HUES64 (cell line): Measurements from ENCODE around the gene ZNF215. TPM values are rescaled to one million over a fixed set of nuclear protein-coding genes. Genes with fewer than 3 reads are reported as not detected.
"Not testable (repeated sequence)": the region's sequence is repeated elsewhere in the genome, so short reads cannot be mapped to it uniquely, and the experiment has no call there.

Source experiments
- H3K27ac ChIP-seq: 2 replicates; pipeline ENCODE4 v1.7.0; 2013; ENCODE audit warnings: low read depth, low read length, inconsistent platforms
- H3K27me3 ChIP-seq: 2 replicates; pipeline ENCODE4 v1.6.1; 2013; ENCODE audit warnings: mild to moderate bottlenecking, low read length; ENCODE audit not compliant: insufficient read depth
- H3K36me3 ChIP-seq: 2 replicates; pipeline ENCODE4 v1.6.1; 2013; ENCODE audit warnings: mild to moderate bottlenecking, low read length; ENCODE audit not compliant: insufficient read depth
- H3K4me1 ChIP-seq: 2 replicates; pipeline ENCODE4 v1.6.1; 2013; ENCODE audit warnings: mild to moderate bottlenecking, low read length, moderate library complexity; ENCODE audit not compliant: insufficient read depth
- H3K4me3 ChIP-seq: 2 replicates; pipeline ENCODE4 v1.5.1; 2013; ENCODE audit warnings: mild to moderate bottlenecking, low read length, moderate library complexity
- H3K9ac ChIP-seq: 2 replicates; pipeline ENCODE4 v1.6.1; 2013; ENCODE audit warnings: mild to moderate bottlenecking, low read depth, low read length
- H3K9me3 ChIP-seq: 2 replicates; pipeline ENCODE4 v1.6.1; 2013; ENCODE audit warnings: low read depth, low read length; ENCODE audit not compliant: insufficient read depth
- WGBS: fragments of 150-250, 120-280 bp; methylation state at CpG from one replicate; pipeline ENCODE4 v1.1.7; 2013; ENCODE audit warnings: missing lambda C conversion rate; 5-methylcytosine and 5-hydroxymethylcytosine counted together
- polyA plus RNA-seq, 2 experiments: library from polyadenylated mRNA; stranded (reverse); fragments of 50-300 nt; gene quantifications; one replicate each; pipeline ENCODE4 v1.2.3, GENCODE V29; 2013

Gene ZNF215
- polyA plus RNA-seq (2013, experiment 1 of 2) = 7.1 TPM
- 8.6 TPM for polyA plus RNA-seq (2013, experiment 2 of 2)

- Histone ChIP-seq H3K36me3 (no peaks in the 10 kb centered on the region), H3K27me3 (peaks cover 12% of the 10 kb centered on the region; the same call in 1 of the 2 replicates), H3K9ac (peak within 1 kb of the TSS; percentile 84), H3K27ac (peak within 1 kb of the TSS; percentile 54; the same call in 1 of the 2 replicates), H3K4me1 (peaks cover 21% of the 10 kb centered on the region), H3K4me3 (peak within 1 kb of the TSS; percentile 78), H3K9me3 (no peaks in the 10 kb centered on the region)
- WGBS = 1% methylated on average over 61 of the region's 61 CpGs
These were observed at the start of gene ZNF215 for GRCh38 chr11:6926208-6927029. ZNF215 (plus strand) TSS chr11:6926426; CDS start chr11:6932273, 5,847 bp downstream.

- Histone ChIP-seq H3K36me3 (no peaks in the 10 kb centered on the region), H3K4me3 (no peak overlapping the region), H3K4me1 (no peaks in the 10 kb centered on the region), H3K9ac (no peak overlapping the region), H3K27ac (no peak overlapping the region), H3K27me3 (no peaks in the 10 kb centered on the region), H3K9me3 (no peaks in the 10 kb centered on the region)
- WGBS = 95% methylated on average over 3 of the region's 3 CpGs
These were observed 49.3 kb upstream of the ZNF215 start for GRCh38 chr11:6876914-6877313.

GRCh38 chr11:6882751-6883150, 43.5 kb upstream of the ZNF215 start:
- H3K36me3 ChIP-seq = no peaks in the 10 kb centered on the region
- H3K4me1 ChIP-seq = no peaks in the 10 kb centered on the region
- H3K4me3 ChIP-seq = no peak overlapping the region
- H3K9ac ChIP-seq = no peak overlapping the region
- H3K27ac ChIP-seq = no peak overlapping the region
- H3K27me3 ChIP-seq = no peaks in the 10 kb centered on the region
- no peaks in the 10 kb centered on the region for H3K9me3 ChIP-seq

GRCh38 chr11:6887711-6888110, 38.5 kb upstream of the ZNF215 start:
- H3K4me3 ChIP-seq, H3K36me3 ChIP-seq, H3K27me3 ChIP-seq, H3K4me1 ChIP-seq, H3K9me3 ChIP-seq, H3K9ac ChIP-seq, H3K27ac ChIP-seq: not testable (repeated sequence)
- WGBS = 86% methylated on average over 5 of the region's 5 CpGs

- H3K27me3 ChIP-seq = no peaks in the 10 kb centered on the region
- no peak overlapping the region for H3K27ac ChIP-seq
- H3K4me1 ChIP-seq = no peaks in the 10 kb centered on the region
- WGBS = 97% methylated on average over 4 of the region's 4 CpGs
- no peaks in the 10 kb centered on the region for H3K36me3 ChIP-seq
- H3K9me3 ChIP-seq = peaks cover 6% of the 10 kb centered on the region; the same call in 1 of the 2 replicates
- no peak overlapping the region for H3K9ac ChIP-seq
- H3K4me3 ChIP-seq = no peak overlapping the region
These were observed 37.4 kb upstream of the ZNF215 start for GRCh38 chr11:6888830-6889229.

- 100% methylated on average over 1 of the region's 1 CpG for WGBS
- H3K4me1 ChIP-seq = no peaks in the 10 kb centered on the region
- no peak overlapping the region for H3K4me3 ChIP-seq
- H3K27me3 ChIP-seq = no peaks in the 10 kb centered on the region
- H3K9me3 ChIP-seq = peaks cover 6% of the 10 kb centered on the region; the same call in 1 of the 2 replicates
- H3K9ac ChIP-seq = no peak overlapping the region
- no peak overlapping the region for H3K27ac ChIP-seq
- no peaks in the 10 kb centered on the region for H3K36me3 ChIP-seq
These were observed 36.4 kb upstream of the ZNF215 start for GRCh38 chr11:6889835-6890234.

- 100% methylated on average over 2 of the region's 2 CpGs for WGBS
- no peak within 1 kb of the TSS for H3K27ac ChIP-seq
- no peaks in the 10 kb centered on the region for H3K27me3 ChIP-seq
- no peaks in the 10 kb centered on the region for H3K4me1 ChIP-seq
- peaks cover 6% of the 10 kb centered on the region; the same call in 1 of the 2 replicates for H3K9me3 ChIP-seq
- no peaks in the 10 kb centered on the region for H3K36me3 ChIP-seq
- no peak within 1 kb of the TSS for H3K4me3 ChIP-seq
- H3K9ac ChIP-seq = no peak within 1 kb of the TSS
These were observed 33.8 kb upstream of the ZNF215 start, which contains the start of gene OR2D2 for GRCh38 chr11:6892400-6892799. OR2D2 (minus strand) TSS chr11:6892500; CDS start chr11:6892500, 0 bp downstream.

- Histone ChIP-seq H3K9ac (no peak overlapping the region), H3K27me3 (no peaks in the 10 kb centered on the region), H3K27ac (no peak overlapping the region), H3K4me3 (no peak overlapping the region), H3K9me3 (no peaks in the 10 kb centered on the region), H3K4me1 (no peaks in the 10 kb centered on the region), H3K36me3 (no peaks in the 10 kb centered on the region)
These were observed 32.1 kb upstream of the ZNF215 start for GRCh38 chr11:6894097-6894496.

- Histone ChIP-seq H3K4me1 (no peaks in the 10 kb centered on the region), H3K27ac (no peak overlapping the region), H3K27me3 (no peaks in the 10 kb centered on the region), H3K9ac (no peak overlapping the region), H3K36me3 (no peaks in the 10 kb centered on the region), H3K4me3 (no peak overlapping the region), H3K9me3 (no peaks in the 10 kb centered on the region)
These were observed 31.2 kb upstream of the ZNF215 start for GRCh38 chr11:6895010-6895409.

GRCh38 chr11:6898911-6899310, 27.3 kb upstream of the ZNF215 start:
- H3K9me3 ChIP-seq = no peaks in the 10 kb centered on the region
- 80% methylated on average over 1 of the region's 1 CpG for WGBS
- H3K27me3 ChIP-seq = no peaks in the 10 kb centered on the region
- H3K4me1 ChIP-seq = no peaks in the 10 kb centered on the region
- H3K27ac ChIP-seq = no peak overlapping the region
- no peak overlapping the region for H3K9ac ChIP-seq
- no peak overlapping the region for H3K4me3 ChIP-seq
- no peaks in the 10 kb centered on the region for H3K36me3 ChIP-seq

GRCh38 chr11:6900327-6900999, 25.8 kb upstream of the ZNF215 start:
- WGBS = 95% methylated on average over 2 of the region's 2 CpGs
- no peaks in the 10 kb centered on the region for H3K4me1 ChIP-seq
- no peaks in the 10 kb centered on the region for H3K9me3 ChIP-seq
- no peak overlapping the region for H3K27ac ChIP-seq
- H3K36me3 ChIP-seq = no peaks in the 10 kb centered on the region
- no peaks in the 10 kb centered on the region for H3K27me3 ChIP-seq
- no peak overlapping the region for H3K9ac ChIP-seq
- H3K4me3 ChIP-seq = no peak overlapping the region
